ENCODE data around the gene CHST11. TPM values are rescaled to one million over a fixed set of nuclear protein-coding genes. Genes with fewer than 3 reads are reported as not detected.

Gene CHST11
- total RNA-seq, 4 donors from 2014 or later, result 20.8 to 56.7 (median 26.5) TPM

GRCh38 chr12:104423273-104423672, 33.5 kb upstream of the CHST11 start:
- TF ChIP-seq EP300 (IDR thresholded peaks at IDR 0.05) (no peak), CTCF (IDR thresholded peaks at IDR 0.05) (no peak), POLR2A (IDR thresholded peaks at IDR 0.05) (no peak)
- Histone ChIP-seq H3K27me3 (no peaks in the 10 kb centered on the region), H3K36me3 (no peaks in the 10 kb centered on the region), H3K4me3 (no peak overlapping the region), H3K27ac (no peak overlapping the region), H3K9me3 (no peaks in the 10 kb centered on the region), H3K4me1 (no peaks in the 10 kb centered on the region)
- 55 to 66% methylated on average over 3 of the region's 3 CpGs for WGBS, 2 donors
- no peak for DNase-seq (ENCODE audit: low spot score in 2 of 2)

DNA sequence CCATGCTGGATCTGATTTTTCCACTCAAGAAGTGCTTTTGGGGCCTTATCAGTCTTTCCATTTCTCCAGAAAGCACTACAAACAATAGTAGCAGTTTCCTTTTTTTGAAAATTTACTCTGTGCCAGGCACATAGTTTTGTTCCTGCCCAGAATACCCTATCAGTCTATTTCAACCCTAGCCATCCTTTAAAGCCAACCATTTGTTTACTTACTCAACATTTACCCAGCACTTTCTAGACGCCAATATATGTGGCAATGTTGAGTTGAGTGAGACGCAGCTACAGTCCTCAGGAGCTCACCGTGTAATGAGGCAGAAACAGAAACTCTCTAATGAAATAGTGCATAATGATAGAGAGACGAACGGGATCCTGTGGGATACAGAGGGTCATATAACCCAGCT, 32.9 kb upstream of the CHST11 start:
- WGBS, 2 donors, result 84 to 88% methylated on average over 5 of the region's 5 CpGs
- no peak overlapping the region for H3K4me3 ChIP-seq

GRCh38 chr12:104424955-104425354, 31.8 kb upstream of the CHST11 start:
- H3K4me3 ChIP-seq, result no peak overlapping the region
- H3K36me3 ChIP-seq, result no peaks in the 10 kb centered on the region
- TF ChIP-seq POLR2A (IDR thresholded peaks at IDR 0.05), result no peak
- TF ChIP-seq CTCF (IDR thresholded peaks at IDR 0.05), result no peak
- no peak for TF ChIP-seq EP300 (IDR thresholded peaks at IDR 0.05)
- no peaks in the 10 kb centered on the region for H3K9me3 ChIP-seq
- H3K27me3 ChIP-seq, result no peaks in the 10 kb centered on the region
- DNase-seq (ENCODE audit: low spot score in 2 of 2), result no peak
- no peaks in the 10 kb centered on the region for H3K4me1 ChIP-seq
- no peak overlapping the region for H3K27ac ChIP-seq
- WGBS, 2 donors, result 76 to 83% methylated on average over 1 of the region's 1 CpG

More for the DNA sequence above, 32.9 kb upstream of the CHST11 start:
- Histone ChIP-seq H3K27ac (no peak overlapping the region), H3K27me3 (no peaks in the 10 kb centered on the region), H3K9me3 (no peaks in the 10 kb centered on the region), H3K4me1 (no peaks in the 10 kb centered on the region), H3K36me3 (no peaks in the 10 kb centered on the region)
- no peak for DNase-seq (ENCODE audit: low spot score in 2 of 2)
- TF ChIP-seq EP300 (IDR thresholded peaks at IDR 0.05), result no peak
- no peak for TF ChIP-seq POLR2A (IDR thresholded peaks at IDR 0.05)
- TF ChIP-seq CTCF (IDR thresholded peaks at IDR 0.05), result no peak

DNA sequence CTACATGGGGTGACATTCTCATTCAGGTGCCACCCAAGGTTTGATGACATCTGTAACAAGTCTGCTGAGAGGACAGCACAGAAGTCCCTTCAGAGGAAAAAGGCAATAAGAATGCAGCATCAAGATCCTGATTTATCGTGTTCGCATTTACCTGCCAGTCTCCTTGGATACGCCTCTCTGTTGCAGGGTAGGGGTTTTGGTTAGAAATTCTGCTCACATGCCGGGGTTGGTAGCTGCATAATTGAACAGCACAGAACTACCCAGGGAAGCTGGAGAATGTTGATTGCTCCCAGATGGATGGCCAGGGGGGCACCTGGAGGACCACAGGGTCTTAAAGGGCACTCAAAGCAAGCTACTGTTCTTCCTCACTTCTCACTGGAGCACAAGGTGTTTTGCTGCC, 31.1 kb upstream of the CHST11 start:
- H3K4me1 ChIP-seq, result no peaks in the 10 kb centered on the region
- DNase-seq (ENCODE audit: low spot score in 2 of 2), result no peak
- no peaks in the 10 kb centered on the region for H3K9me3 ChIP-seq
- no peak overlapping the region for H3K27ac ChIP-seq
- no peaks in the 10 kb centered on the region for H3K36me3 ChIP-seq
- 89 to 90% methylated on average over 4 of the region's 4 CpGs for WGBS, 2 donors
- no peak for TF ChIP-seq POLR2A (IDR thresholded peaks at IDR 0.05)
- TF ChIP-seq EP300 (IDR thresholded peaks at IDR 0.05), result no peak
- no peak for TF ChIP-seq CTCF (IDR thresholded peaks at IDR 0.05)
- no peak overlapping the region for H3K4me3 ChIP-seq
- H3K27me3 ChIP-seq, result no peaks in the 10 kb centered on the region

GRCh38 chr12:104426926-104427546, 29.7 kb upstream of the CHST11 start:
- 79 to 85% methylated on average over 4 of the region's 4 CpGs for WGBS, 2 donors
- no peaks in the 10 kb centered on the region for H3K36me3 ChIP-seq
- no peaks in the 10 kb centered on the region for H3K9me3 ChIP-seq
- no peaks in the 10 kb centered on the region for H3K27me3 ChIP-seq
- no peak for DNase-seq (ENCODE audit: low spot score in 2 of 2)
- no peak overlapping the region for H3K4me3 ChIP-seq
- no peaks in the 10 kb centered on the region for H3K4me1 ChIP-seq
- TF ChIP-seq EP300 (IDR thresholded peaks at IDR 0.05) (no peak), POLR2A (IDR thresholded peaks at IDR 0.05) (no peak), CTCF (IDR thresholded peaks at IDR 0.05) (no peak)
- H3K27ac ChIP-seq, result no peak overlapping the region
